Nephron (organoid): Measurements from ENCODE around the gene SNCAIP.
A peak's percentile ranks its signal among the peaks of the same experiment; 100 is the strongest.

Experiments
- H3K27ac Mint-ChIP-seq, 3 experiments: 2 replicates each; pipeline ENCODE4 v1.8.0; 2020; ENCODE audit warnings: mixed read lengths in 3 of 3, mild to moderate bottlenecking in 2 of 3, moderate library complexity in 1 of 3
- H3K27me3 Mint-ChIP-seq: 2 replicates; pipeline ENCODE4 v1.8.0; 2021; ENCODE audit warnings: low read depth, mild to moderate bottlenecking, moderate library complexity, mixed read lengths
- H3K36me3 Mint-ChIP-seq: 2 replicates; pipeline ENCODE4 v1.8.0; 2020; ENCODE audit warnings: low read depth, mixed read lengths
- H3K4me1 Mint-ChIP-seq: 2 replicates; pipeline ENCODE4 v1.8.0; 2020; ENCODE audit warnings: mixed read lengths
- H3K4me3 Mint-ChIP-seq, 3 experiments: 2 replicates each; pipeline ENCODE4 v1.8.0; 2020; ENCODE audit warnings: mild to moderate bottlenecking in 3 of 3, mixed read lengths in 3 of 3, moderate library complexity in 2 of 3
- H3K9me3 Mint-ChIP-seq: 2 replicates; pipeline ENCODE4 v1.8.0; 2020; ENCODE audit warnings: mixed read lengths
- TF ChIP-seq, protein P1 (sequence below), 3 experiments: fragments of 200-600 bp; sonication (generic); IDR thresholded peaks; one replicate each; pipeline ENCODE4 v1.5.0; 2021; ENCODE audit warnings: antibody characterized with exemption in 3 of 3; ENCODE audit not compliant: unreplicated experiment in 3 of 3

Gene SNCAIP

DNA sequence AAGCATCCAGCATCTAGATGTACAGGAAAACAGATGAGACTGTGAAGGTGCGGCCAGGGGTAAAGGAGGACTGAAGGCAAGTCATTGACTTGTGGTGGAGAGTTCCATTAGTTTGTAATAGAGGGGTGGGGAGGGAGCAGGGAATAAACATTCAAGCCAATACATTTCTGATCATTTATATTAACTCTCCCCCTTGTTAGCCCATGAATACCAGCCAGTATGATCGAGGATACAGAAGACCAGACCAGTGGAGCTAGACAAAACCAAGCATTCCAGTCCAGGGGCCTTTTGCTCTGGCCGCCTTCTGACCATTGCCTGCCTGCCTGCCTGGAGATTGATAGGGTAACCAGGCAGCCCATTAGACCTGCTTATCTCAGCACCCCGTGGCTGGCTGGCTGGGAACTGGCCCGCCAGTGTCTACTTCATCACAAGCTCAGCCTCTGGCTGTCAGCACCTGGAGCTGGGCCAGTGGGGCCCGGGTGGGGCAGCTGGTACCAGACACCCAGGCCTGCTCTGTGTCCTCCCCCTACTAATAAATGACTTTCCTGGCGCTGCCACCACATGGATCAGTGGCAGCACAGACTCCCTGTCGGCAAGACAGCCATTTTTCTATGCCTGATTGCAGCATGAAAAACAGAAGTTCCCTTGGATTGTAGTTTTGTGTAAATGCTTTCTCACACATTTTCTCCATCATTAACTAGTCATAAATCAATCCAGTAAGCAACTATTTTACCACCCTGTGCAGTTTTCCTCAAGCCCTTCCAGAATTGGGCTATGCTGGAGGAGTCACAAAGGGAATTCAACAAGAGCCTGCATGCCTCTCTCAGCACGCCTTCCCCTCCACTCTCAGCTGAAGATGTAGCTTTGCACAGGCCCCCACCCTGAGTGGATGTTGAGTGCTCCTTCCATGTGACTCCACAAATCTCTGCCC lies 181.3 kb downstream of the SNCAIP start:
- TF ChIP-seq, protein P1, sequence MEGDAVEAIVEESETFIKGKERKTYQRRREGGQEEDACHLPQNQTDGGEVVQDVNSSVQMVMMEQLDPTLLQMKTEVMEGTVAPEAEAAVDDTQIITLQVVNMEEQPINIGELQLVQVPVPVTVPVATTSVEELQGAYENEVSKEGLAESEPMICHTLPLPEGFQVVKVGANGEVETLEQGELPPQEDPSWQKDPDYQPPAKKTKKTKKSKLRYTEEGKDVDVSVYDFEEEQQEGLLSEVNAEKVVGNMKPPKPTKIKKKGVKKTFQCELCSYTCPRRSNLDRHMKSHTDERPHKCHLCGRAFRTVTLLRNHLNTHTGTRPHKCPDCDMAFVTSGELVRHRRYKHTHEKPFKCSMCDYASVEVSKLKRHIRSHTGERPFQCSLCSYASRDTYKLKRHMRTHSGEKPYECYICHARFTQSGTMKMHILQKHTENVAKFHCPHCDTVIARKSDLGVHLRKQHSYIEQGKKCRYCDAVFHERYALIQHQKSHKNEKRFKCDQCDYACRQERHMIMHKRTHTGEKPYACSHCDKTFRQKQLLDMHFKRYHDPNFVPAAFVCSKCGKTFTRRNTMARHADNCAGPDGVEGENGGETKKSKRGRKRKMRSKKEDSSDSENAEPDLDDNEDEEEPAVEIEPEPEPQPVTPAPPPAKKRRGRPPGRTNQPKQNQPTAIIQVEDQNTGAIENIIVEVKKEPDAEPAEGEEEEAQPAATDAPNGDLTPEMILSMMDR (IDR thresholded peaks at IDR 0.05; ENCODE audit: unreplicated experiment in 3 of 3), result no peak
- H3K36me3 Mint-ChIP-seq, result no peaks in the 10 kb centered on the region
- peaks cover 13% of the 10 kb centered on the region for H3K4me1 Mint-ChIP-seq
- no peaks in the 10 kb centered on the region for H3K27me3 Mint-ChIP-seq
- no peaks in the 10 kb centered on the region for H3K9me3 Mint-ChIP-seq
- H3K27ac Mint-ChIP-seq, result peak overlapping the region; percentile 28 to 83 (median 49)
- H3K4me3 Mint-ChIP-seq, result no peak overlapping the region

- Mint-ChIP-seq H3K4me1 (peaks cover 17% of the 10 kb centered on the region), H3K27me3 (peaks cover 3% of the 10 kb centered on the region), H3K36me3 (no peaks in the 10 kb centered on the region), H3K9me3 (no peaks in the 10 kb centered on the region), H3K4me3 (no peak overlapping the region), H3K27ac (peak overlapping the region; percentile 28 to 83 (median 46))
- TF ChIP-seq, protein P1 (IDR thresholded peaks at IDR 0.05; ENCODE audit: unreplicated experiment in 3 of 3), result no peak
Observed at GRCh38 chr5:122494109-122494508, 182.1 kb downstream of the SNCAIP start.

GRCh38 chr5:122498163-122498562 lies 186.1 kb downstream of the SNCAIP start:
- TF ChIP-seq, protein P1 (IDR thresholded peaks at IDR 0.05; ENCODE audit: unreplicated experiment in 3 of 3), result peak; percentile 51 to 65 (median 52)
- Mint-ChIP-seq H3K4me1 (peaks cover 43% of the 10 kb centered on the region), H3K27me3 (peaks cover 3% of the 10 kb centered on the region), H3K36me3 (no peaks in the 10 kb centered on the region), H3K27ac (peak overlapping the region; percentile 5 to 48 (median 9)), H3K4me3 (no peak overlapping the region), H3K9me3 (no peaks in the 10 kb centered on the region)

- TF ChIP-seq, protein P1 (IDR thresholded peaks at IDR 0.05; ENCODE audit: unreplicated experiment in 3 of 3), result no peak
- Mint-ChIP-seq H3K27ac (peak overlapping the region in 2 of 3 experiments; percentile 28 to 34), H3K36me3 (no peaks in the 10 kb centered on the region), H3K4me3 (no peak overlapping the region), H3K4me1 (peaks cover 34% of the 10 kb centered on the region), H3K27me3 (peaks cover 3% of the 10 kb centered on the region), H3K9me3 (no peaks in the 10 kb centered on the region)
Observed at GRCh38 chr5:122499585-122499984, 187.5 kb downstream of the SNCAIP start.

- H3K27me3 Mint-ChIP-seq, result peaks cover 3% of the 10 kb centered on the region
- no peaks in the 10 kb centered on the region for H3K36me3 Mint-ChIP-seq
- H3K4me1 Mint-ChIP-seq, result peaks cover 34% of the 10 kb centered on the region
- H3K9me3 Mint-ChIP-seq, result no peaks in the 10 kb centered on the region
- peak overlapping the region in 1 of 3 experiments; percentile 48 for H3K4me3 Mint-ChIP-seq
- H3K27ac Mint-ChIP-seq, result peak overlapping the region; percentile 85 to 96 (median 88)
- TF ChIP-seq, protein P1 (IDR thresholded peaks at IDR 0.05; ENCODE audit: unreplicated experiment in 3 of 3), result peak; percentile 64 to 70 (median 69)
Observed at GRCh38 chr5:122500245-122501088, 188.4 kb downstream of the SNCAIP start.
